NCI-H524 (cell line): Measurements from ENCODE around the gene SH3BP5L.

Experiments used
- DNase-seq, 2 experiments: peaks; one replicate each; lab custom pipeline; 2025; lab: John Stamatoyannopoulos, UW

The SH3BP5L gene

DNA sequence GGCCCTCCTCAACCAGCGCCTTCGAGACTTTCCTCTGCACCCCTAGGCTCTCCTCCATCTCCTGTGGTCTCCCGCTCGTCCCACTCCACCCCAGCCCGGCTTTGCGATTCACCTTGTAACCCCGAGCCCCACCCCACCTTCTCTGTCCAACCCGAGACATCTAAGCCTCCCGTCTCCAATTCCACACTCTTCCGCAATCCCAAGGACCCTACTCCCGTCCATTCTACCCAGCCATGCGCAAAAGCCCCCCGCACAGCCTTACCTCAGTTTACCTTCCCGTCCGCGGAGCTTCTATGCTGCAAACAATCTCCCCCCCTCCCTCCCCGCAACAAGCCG, 174 bp downstream of the SH3BP5L start:
- no peak for DNase-seq

DNA sequence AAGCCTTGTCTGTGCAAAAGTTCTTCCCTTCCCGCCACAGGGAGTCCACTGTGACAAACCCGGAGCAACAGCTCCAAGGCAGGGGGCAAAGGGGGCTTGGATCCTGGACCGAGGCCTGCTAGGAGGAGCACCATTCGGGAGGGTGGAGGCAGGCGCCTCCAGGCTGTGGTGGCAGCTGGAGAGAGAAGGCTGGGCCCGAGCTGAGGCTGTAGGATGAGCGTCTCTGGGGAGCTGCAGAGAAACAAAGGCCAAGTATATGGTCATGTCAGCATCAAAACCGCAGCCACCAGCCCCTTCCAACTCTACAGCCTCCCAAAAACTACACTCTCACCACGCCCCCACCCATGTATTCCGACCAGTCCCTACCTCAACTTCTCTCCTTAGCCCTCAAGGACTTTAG, 579 bp downstream of the SH3BP5L start:
- DNase-seq = no peak

DNA sequence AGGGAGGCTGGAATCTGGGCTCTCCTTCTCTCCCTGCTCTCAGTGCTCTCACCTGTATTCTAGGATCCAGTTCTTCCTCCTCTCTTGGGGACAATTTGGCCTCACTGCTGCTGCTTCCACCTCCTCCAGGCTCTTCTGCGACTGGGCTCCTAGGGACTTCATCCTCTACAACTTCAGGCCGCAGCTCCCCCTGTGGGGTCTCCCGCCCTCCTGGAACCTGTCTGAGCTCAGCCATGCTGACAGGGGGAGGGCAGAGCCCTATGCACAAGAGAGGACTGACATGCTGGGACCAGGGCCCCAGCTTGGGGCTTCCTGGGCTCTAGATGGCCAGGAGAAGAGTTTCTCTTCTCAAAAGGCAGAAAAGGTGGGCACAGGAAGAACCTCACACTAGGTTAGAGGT, 1.0 kb downstream of the SH3BP5L start:
- no peak for DNase-seq

DNA sequence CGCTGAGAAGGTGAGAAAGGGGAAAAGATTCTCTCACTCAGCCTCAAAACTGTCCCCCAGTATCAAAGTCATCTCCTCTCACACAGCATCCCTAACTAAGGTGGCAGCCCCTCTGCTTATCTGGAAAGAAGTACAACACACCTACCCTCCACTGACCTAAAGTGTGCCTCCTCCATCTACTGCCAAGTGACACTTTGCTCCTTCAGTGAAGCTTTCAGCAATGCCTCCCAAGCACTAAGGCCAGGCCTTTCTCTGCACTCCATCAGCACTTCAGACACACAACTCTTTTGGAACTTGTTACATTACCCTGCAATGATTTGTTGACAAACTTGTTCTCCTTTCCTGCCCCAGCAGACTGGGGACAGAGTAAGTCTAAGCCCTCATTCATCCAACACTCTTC, 1.4 kb downstream of the SH3BP5L start:
- no peak for DNase-seq

DNA sequence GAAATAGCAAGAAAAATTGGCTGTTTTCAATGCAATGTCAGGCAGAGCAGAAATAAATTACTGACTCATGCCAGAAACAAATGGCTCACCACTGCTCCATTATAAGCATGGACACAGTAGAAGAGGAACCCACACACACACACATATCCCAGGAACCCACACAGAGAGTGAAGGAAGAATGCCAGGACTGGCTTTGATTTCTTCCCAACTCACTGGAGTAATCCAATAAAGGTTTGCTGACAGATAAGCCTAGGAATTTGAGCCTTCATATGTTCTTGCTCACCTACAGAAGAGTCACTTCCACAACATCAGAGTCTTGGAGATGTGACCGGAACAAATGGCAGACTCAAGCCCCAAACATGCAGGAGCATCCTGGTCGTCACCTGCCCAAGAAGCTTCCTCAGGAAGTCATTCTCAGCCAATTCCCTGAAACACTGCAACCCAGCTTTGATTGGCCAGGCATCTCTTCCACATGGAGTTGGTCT, 2.2 kb downstream of the SH3BP5L start:
- DNase-seq = no peak

DNA sequence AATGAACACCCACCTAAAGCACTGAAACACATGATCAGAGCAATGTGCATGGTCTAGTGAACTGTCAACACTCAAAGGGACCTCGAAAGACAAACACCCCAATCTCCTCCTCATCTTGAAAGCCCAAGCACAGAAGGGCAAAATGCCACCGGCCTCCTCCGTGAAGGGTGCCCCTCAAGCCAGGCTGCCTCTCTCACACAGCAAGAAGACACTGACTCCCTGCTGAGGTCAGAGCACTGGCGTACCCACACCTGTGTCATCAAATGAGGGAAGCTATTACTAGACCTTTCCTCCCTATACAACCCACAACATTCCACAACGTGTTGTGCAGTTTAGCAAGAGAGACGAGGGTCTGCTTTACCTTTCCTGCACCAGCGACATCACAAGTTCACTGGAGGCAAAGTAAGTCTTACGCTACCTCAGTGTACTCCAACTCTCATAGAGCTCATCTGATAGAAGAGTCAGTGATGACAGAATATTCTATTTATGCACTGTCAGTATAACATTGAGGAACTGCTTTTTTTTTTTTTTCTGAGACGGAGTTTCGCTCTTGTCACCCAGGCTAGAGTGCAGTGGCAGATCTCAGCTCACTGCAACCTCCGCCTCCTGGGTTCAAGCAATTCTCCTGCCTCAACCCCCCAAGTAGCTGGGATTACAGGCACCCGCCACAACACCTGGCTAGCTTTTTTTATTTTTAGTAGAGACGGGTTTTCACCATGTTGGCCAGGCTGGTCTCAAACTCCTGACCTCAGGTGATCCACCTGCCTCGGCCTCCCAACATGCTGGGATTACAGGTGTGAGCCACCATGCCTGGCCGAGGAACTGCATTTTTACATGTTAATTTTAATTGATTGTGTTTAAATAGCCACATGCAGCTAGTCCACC, 3.3 kb downstream of the SH3BP5L start:
- DNase-seq = no peak

DNA sequence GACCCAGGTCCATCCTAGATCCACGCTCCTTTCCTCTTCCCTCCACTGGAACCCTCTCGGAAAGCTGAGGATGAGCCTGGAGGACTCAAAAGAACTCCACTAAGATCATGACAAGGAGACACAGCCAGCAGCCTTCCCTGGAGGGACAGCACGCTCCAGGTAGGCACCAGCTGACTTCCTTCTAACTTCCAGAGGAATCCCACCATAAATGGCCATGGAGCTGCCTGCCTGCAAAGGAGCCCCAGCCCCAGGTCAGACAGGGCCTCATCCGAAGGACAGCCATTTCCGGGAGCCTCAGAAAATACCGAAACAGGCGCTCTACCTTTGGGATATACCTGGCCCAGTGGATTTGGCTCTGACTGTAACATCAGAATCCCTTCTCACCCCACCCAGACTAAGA, 4.1 kb downstream of the SH3BP5L start:
- no peak for DNase-seq

DNA sequence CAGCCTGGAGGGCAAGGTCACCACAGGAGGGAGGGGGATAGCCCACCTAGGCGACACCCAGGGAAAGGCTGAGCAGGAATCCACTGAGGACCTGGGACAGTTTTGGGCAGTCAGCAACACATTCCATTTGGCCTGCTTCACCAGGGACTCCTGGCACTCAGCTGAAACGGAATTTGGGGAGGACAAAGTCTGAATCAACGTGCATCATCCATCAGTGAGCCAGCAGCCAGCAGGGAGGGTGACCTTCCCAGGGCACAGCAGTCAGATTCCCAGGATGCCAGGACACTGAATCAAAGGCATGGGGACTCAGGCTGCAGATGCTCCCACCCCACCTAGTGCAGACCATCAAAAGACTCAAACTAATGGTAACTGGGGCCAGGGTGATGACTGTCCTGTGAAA, 4.6 kb downstream of the SH3BP5L start:
- no peak for DNase-seq

DNA sequence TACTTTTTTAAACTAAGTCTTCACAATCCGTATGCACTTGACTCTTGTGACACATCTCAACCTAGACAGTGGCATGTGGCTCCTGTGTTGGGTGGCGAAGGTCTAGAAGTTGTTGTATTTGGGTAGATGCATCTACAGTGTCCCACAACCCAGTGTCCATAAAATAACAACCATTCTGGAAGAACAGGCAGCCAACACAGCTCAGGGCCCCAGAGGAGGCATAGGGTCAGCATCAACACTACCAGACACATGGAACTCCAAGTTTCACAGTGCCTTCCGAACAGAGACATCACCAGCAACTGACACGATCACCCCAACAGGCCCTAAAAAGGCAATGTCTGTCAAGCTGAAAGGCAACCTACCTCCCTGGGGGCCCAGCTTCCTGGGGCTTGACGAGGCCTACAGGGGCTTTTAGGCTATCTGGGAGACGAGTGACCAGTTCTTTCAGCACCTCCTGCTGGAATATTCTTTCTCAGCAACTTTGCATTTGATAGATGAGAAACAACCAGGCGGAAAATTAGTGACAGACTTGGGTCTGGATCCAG, 5.6 kb downstream of the SH3BP5L start:
- no peak for DNase-seq

DNA sequence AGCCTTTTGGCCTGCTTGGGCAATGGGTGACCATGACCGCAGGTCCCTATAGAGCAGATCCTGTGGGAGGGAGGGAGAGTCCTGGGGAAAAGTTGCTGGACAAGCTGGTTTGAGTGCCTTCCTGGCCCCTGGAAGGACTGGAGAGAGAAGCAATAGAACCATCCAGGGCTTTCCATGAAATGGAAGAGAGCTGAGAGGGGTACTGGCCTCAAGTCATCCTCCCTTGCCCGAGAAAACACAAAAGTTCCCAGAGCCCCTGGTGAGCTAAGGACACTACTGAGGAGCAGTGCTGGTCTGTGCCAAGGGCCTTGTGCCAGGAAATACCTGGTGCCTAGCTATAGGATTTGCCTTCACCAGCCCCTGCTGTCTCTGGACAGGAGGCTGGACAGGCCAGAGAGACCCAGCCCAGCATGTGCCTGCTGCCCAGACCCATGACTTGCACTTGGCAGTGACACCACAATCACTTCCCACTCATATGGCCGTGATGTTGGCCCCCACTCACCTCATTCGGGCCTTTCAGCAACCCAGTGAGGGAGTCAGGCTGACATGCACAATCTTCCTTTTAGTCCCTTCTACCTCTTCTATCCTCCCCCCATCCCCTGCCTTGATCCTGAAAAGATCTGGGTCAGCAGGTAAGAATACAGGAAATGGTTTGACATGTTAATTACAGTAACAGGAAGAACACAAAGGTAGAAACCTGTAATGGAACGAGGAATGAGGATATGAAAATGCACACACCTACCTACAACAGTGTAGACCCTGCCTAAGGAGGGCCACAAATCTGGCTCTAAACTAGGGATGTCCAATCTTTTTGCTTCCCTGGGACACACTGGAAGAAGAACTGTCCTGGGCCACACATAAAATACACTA, 7.0 kb downstream of the SH3BP5L start:
- no peak for DNase-seq

DNA sequence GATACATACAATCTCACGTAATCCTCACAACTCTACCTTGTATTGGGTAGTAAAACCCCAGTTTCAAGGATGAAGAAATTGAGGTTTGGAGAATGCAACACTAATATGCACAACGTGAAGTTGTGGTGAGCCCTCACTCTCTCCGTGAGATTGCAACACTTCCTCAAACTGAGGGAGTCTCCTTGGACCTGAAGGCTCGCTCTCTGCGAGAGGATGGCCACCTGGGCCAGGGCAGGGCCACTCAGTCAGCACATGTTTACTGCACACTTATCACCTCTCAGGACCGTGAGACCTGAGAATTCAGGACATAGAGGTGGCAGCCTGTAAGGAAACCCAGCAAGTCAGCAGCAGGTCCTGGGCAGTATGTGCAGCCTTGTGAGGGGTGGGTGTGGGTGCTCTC, 8.7 kb downstream of the SH3BP5L start:
- no peak for DNase-seq

DNA sequence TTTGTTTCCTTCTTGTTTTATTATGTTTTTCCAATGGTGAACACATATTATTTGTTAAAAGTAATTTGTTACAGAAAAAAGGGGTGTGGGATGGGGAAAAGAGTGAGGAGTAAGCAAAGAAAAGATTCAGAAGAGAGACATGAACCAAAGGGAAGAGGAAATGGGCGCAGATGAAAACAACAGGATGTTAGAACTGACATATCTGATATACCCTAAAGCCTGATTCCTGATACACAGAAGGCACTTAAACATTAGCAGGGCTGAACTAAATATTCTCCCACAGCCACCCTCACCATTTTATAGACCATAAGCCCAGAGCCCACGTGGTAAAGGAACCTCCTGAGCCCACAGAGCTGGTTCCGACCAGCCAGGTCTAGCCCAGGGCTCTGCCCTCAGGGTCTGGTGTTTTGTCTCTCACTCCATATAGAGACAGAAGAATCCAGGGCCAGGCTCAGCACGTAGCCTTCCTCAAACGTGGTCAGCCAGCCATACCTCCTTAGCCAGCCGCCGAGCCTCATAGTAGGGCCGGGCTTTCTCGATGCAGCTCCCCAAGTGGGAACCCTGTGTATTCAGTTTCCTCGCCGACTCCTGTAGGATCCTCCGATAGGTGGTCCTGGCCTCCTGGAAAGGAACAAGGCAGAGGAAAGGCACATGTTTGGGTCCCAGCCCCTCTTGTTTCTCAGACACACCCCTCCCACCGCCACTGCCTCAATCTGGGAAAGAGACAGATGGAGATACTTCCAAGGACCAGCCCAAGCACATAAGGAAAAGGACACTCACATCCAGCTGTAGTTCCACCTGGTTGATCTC, 9.5 kb downstream of the SH3BP5L start:
- no peak for DNase-seq

DNA sequence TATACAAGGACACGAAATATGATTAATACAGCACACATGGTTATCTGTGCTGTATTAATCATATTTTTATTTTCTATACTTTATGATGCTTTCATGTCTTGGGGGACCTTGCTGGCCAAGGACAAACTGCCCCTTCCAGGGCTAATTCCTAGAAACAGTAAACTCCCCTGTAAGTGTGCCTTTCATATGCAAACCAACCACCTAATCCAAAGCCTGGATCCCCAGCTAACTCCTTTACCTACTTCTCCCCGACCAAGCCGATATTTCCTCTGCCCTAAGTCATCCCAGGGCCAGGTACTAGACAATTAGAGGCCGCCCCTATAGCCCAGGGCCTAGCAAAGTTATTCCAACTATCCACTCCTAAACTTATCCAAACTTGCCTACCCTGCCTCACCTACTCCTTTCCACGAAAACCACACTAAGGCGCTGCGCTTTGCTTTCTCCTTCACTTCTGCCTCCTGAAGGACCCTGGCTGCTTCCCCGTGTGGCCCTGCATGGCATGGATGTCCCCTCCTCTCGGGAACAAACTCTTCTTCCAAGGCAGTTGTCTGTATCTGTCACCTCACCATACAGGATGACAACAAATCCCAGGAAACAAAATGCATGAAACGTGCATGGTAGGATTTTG, 10.2 kb downstream of the SH3BP5L start:
- no peak for DNase-seq

DNA sequence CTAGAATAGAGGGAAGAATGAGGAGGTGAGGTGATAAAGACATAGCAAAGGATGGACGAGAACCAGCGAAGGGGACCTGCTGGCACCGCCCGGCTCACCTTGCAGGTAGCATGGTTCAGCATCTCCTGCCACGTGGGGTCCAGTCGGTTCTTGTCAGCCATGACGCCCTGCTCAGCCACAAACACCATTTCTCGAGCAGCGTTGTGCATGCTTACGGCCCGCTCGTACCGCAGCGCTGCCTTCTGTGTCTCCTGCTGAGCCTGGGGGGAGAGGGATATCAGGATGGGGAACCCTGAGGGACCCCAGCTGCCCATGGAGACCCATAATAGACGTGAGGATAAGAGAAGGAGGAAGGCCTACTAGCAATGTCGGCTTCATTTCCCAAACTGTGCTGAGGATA, 11.4 kb downstream of the SH3BP5L start:
- no peak for DNase-seq

DNA sequence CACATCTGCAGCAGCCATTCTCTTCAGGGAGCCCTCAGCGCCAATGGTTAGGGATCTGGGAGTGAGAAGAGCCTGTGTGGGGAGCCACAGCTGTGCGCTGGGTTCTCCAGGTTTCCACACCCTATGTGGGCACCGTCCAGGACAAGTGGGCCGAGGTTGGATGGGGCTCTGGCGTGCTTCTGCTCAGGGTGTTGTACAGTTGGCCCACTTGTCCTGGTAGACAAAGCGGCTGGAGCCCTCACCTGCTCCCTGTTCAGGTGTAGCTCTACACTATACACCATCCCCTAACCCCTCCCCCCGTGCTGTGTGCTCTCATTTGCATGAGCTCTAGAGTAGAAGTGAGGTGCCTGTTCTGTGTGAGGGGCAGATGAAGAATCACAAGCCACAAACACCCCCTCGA, 12.2 kb downstream of the SH3BP5L start:
- DNase-seq = no peak

DNA sequence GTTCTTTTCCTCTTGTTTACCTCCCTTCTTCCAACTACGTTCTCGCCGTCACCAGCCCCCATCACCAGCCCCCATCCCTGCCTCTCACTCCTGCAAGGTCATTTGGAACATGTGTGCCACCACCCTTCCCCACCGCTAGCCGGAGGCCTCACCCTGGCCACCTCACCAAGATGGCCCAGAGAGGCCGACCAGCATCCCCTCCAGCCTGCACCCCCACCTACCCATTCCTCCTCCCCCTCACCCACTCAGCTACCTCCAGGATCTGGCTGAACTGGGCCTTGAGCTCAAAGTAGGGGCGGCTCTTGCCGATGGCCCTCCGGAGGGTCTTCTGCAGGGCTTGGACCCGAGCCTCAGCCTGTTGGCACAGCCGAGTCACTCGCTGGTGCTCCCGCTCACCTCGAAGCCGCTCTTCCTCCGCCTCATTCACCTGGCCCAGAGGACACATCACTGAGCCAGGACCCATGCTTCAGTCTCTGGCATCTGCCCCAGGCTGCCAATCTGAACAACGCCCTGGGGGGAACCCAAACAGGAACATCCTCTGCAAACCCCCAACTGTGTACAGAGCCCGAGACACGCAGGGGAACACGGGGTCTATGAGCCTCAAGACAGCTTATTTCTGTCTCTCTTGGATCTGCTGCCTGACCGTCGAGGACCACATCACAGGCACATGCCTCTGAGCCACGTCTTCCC, 12.8 kb downstream of the SH3BP5L start:
- DNase-seq = no peak

DNA sequence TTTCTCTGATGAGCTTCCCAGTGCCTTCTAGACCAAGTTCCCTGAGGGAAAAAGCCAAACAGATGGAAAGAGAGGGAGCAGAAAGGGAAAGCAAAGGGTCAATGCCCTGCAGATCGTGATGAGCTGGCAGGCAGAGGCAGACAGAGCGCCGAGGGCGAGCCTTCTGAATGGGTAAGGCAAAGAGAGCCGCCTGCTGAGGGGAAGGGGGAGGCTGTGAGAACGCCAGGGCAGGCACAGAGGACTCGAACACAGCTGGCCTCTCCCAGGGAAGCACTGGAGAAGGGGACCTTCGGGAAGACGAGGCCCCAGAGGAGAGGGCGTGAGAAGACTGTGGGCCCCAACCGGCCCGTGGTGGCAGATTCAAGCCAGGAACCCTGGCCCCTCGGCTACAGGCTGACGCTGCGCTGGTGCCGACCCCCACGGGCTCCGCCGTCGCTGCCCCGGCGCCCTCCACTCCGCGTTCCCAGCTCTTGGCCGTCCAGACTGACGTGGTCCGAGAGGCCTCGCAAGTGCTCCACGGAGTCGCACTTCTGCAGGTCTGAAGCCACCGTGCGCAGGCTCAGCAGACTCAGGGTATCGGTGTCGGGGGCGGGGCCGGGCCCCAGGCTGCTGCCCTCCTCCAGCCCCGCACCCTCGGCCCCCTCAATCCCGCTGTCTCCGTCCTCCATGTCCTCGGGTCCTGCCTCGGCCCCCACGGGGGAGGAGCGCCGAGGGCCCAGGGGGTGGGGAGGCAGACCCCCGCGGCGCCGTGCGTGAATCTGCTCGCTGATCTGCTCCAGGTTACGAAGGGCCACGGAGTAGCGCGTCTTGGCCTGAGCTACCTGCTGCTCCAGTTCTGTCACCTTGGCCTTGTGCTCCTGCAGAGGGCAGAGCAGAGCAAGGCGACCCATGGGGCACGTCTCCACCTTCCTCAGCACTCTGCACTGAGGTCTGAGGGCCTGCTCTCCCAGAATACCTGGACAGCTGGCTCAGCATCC, 13.9 kb downstream of the SH3BP5L start:
- DNase-seq = peak in 1 of 2 experiments; percentile 6

DNA sequence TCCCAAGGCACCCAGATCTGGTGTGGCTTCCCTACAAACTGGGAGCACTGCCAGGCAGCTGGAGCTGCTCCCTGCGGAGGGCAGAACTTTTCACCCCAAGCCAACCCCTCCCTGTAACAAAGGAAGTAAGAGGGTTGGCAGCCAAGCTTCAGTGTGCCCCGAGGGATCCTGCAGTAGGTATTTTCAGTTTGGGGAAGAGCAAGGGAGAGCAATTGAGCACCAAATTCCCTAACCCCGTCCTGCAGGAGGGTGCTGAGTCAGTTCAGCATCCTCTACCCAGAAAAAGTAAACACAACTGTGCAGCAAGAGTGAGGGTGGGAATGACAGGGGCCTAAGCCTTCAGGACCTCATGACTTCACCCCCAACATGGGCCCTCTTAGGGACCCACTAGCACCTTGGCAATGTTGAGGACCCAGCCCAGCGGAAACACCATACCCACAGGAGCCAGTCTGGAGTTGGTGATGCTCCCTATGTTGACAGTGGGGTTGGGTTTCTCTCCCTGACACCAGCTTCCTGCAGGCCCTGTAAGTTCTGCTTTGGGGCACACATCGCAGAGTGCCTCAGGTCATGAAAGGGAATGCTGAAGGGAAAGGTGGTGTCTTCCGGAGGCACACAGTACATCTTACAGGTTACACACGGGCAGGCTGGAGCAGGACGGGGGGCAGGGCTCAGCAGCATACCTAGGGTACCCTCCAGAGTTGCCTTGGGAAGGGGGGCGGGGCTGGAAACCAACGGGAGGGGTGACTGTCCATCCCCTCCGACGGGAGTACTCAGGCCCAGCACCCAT, 14.8 kb downstream of the SH3BP5L start:
- no peak for DNase-seq
